OCI-LY7 (cell line): ENCODE results near the gene PCYT1A. TPM values are rescaled to one million over a fixed set of nuclear protein-coding genes. Genes with fewer than 3 reads are reported as not detected.
A peak's percentile ranks its signal among the peaks of the same experiment; 100 is the strongest.

Source experiments
- BruUV-seq: library from RNA; stranded (reverse); fragments of 400-500 nt; replicated peaks from 2 replicates; lab custom pipeline; 2021; lab: Mats Ljungman, UMichigan
- CTCF ChIA-PET: fragments of 300-600 bp; sonication (Branson Sonifier 250); formaldehyde crosslinking; loops from one replicate; lab custom pipeline; 2022; ENCODE audit warnings: antibody characterized with exemption; ENCODE audit not compliant: unreplicated experiment; lab: Charles Lee
- POLR2A ChIA-PET: fragments of 300-600 bp; sonication (Branson Sonifier 250); formaldehyde crosslinking; loops from one replicate; lab custom pipeline; 2022; ENCODE audit warnings: antibody characterized with exemption; lab: Charles Lee
- DNase-seq: peaks from one replicate; pipeline ENCODE4 v3.0.0-alpha.2; 2015; ENCODE audit warnings: low spot score
- H2AFZ ChIP-seq: fragments of 200-600 bp; sonication (generic), shearing (Covaris generic); 2 replicates; pipeline ENCODE4 v1.6.1; 2014; ENCODE audit warnings: mild to moderate bottlenecking, antibody characterized with exemption, low read length, moderate library complexity
- H3K27ac ChIP-seq: fragments of 200-600 bp; sonication (generic); 2 replicates; pipeline ENCODE4 v1.5.1; 2014; ENCODE audit warnings: mixed run types, low read depth, mild to moderate bottlenecking, moderate library complexity, low read length, inconsistent platforms; ENCODE audit not compliant: poor library complexity, severe bottlenecking
- H3K36me3 ChIP-seq: fragments of 200-600 bp; sonication (generic); 2 replicates; pipeline ENCODE4 v1.6.1; 2014; ENCODE audit warnings: mild to moderate bottlenecking, antibody characterized with exemption, low read length, moderate library complexity, mixed read lengths; ENCODE audit not compliant: insufficient read depth
- H3K4me1 ChIP-seq: fragments of 200-600 bp; sonication (generic); 2 replicates; pipeline ENCODE4 v1.5.1; 2014; ENCODE audit warnings: mild to moderate bottlenecking, low read length; ENCODE audit not compliant: insufficient read depth, poor library complexity, severe bottlenecking
- H3K4me2 ChIP-seq: fragments of 200-600 bp; sonication (generic); 2 replicates; pipeline ENCODE4 v1.6.1; 2014; ENCODE audit warnings: mild to moderate bottlenecking, low read length
- H3K4me3 ChIP-seq: fragments of 200-600 bp; sonication (generic); 2 replicates; pipeline ENCODE4 v1.5.1; 2014; ENCODE audit warnings: mild to moderate bottlenecking, low read depth, low read length; ENCODE audit not compliant: poor library complexity, severe bottlenecking
- H3K79me2 ChIP-seq: fragments of 200-600 bp; sonication (generic); 2 replicates; pipeline ENCODE4 v1.6.1; 2016; ENCODE audit warnings: low read depth, mild to moderate bottlenecking, low read length, moderate library complexity, mixed read lengths; ENCODE audit not compliant: insufficient read depth
- H3K9me2 ChIP-seq: fragments of 200-600 bp; sonication (generic); 2 replicates; pipeline ENCODE4 v1.6.1; 2016; ENCODE audit warnings: mild to moderate bottlenecking, low read length, mixed read lengths; ENCODE audit not compliant: insufficient read depth
- H3K9me3 ChIP-seq: fragments of 200-600 bp; sonication (generic); 2 replicates; pipeline ENCODE4 v1.6.1; 2014; ENCODE audit warnings: mild to moderate bottlenecking, mixed run types, low read length, mixed read lengths
- H4K20me1 ChIP-seq: fragments of 200-600 bp; sonication (generic); 2 replicates; pipeline ENCODE4 v1.6.1; 2014; ENCODE audit warnings: mild to moderate bottlenecking, antibody characterized with exemption, low read length, moderate library complexity, mixed read lengths; ENCODE audit not compliant: insufficient read depth
- EZH2phosphoT487 ChIP-seq: fragments of 200-600 bp; sonication (generic); IDR thresholded peaks from 2 replicates; pipeline ENCODE4 v1.6.1; 2018; ENCODE audit warnings: low read depth, borderline replicate concordance, mild to moderate bottlenecking, mixed run types, antibody characterized with exemption, low read length, moderate library complexity, mixed read lengths
- intact Hi-C: fragments of 100-400 bp; cut with micrococcal nuclease; formaldehyde crosslinking; loops from one replicate; pipeline ENCODE4 v1.10.0; 2022; ENCODE audit not compliant: unreplicated experiment
- total RNA-seq, 2 experiments: library from RNA; depleted of rRNA in 1 of 2; stranded (reverse); fragments of >200 nt in 1 of 2; shearing (Covaris generic) in 1 of 2; gene quantifications; 2 replicates each; pipeline ENCODE4 v1.2.3, GENCODE V29; 2014 to 2022
- TF ChIP-seq, protein P1 (sequence below): fragments of 200-600 bp; sonication (generic); conservative IDR thresholded peaks from 2 replicates; pipeline ENCODE4 v1.5.1; 2014; ENCODE audit warnings: mild to moderate bottlenecking, antibody characterized with exemption, low read length, moderate library complexity, mixed read lengths

The PCYT1A gene
- total RNA-seq, 2 experiments from 2014 or later: 21.6 to 27.1 TPM

DNA sequence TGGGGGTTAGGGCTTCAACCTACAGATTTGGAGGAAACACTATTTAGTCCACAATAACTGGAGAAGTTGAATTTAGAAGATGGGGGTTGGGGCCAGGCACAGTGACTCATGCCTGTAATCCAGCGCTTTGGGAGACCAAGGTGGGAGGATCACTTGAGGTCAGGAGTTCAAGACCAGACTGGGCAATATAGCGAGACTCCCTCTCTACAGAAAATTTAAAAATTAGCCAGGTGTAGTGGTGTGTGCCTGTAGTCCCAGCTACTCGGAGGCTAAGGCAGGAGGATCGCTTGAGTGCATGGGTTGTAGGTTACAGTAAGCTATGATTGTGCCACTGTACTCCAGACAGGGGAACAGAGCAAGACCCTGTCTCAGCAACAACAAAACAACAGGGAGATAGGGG is 35.5 kb upstream of the PCYT1A start:
- H3K4me3 ChIP-seq: no peak overlapping the region
- CTCF ChIA-PET: no interaction called here
- no peaks in the 10 kb centered on the region for H4K20me1 ChIP-seq
- TF ChIP-seq, protein P1, sequence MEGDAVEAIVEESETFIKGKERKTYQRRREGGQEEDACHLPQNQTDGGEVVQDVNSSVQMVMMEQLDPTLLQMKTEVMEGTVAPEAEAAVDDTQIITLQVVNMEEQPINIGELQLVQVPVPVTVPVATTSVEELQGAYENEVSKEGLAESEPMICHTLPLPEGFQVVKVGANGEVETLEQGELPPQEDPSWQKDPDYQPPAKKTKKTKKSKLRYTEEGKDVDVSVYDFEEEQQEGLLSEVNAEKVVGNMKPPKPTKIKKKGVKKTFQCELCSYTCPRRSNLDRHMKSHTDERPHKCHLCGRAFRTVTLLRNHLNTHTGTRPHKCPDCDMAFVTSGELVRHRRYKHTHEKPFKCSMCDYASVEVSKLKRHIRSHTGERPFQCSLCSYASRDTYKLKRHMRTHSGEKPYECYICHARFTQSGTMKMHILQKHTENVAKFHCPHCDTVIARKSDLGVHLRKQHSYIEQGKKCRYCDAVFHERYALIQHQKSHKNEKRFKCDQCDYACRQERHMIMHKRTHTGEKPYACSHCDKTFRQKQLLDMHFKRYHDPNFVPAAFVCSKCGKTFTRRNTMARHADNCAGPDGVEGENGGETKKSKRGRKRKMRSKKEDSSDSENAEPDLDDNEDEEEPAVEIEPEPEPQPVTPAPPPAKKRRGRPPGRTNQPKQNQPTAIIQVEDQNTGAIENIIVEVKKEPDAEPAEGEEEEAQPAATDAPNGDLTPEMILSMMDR: no peak
- TF ChIP-seq EZH2phosphoT487: no peak
- no peaks in the 10 kb centered on the region for H3K9me3 ChIP-seq
- DNase-seq: no peak
- H3K36me3 ChIP-seq: no peaks in the 10 kb centered on the region
- no TSS peak for BruUV-seq
- no peak overlapping the region for H3K27ac ChIP-seq
- POLR2A ChIA-PET: no interaction called here
- no peaks in the 10 kb centered on the region for H3K79me2 ChIP-seq
- no peak overlapping the region for H2AFZ ChIP-seq
- H3K4me2 ChIP-seq: no peak overlapping the region
- H3K9me2 ChIP-seq: no peaks in the 10 kb centered on the region
- intact Hi-C loops: no loop called here
- H3K4me1 ChIP-seq: no peaks in the 10 kb centered on the region

DNA sequence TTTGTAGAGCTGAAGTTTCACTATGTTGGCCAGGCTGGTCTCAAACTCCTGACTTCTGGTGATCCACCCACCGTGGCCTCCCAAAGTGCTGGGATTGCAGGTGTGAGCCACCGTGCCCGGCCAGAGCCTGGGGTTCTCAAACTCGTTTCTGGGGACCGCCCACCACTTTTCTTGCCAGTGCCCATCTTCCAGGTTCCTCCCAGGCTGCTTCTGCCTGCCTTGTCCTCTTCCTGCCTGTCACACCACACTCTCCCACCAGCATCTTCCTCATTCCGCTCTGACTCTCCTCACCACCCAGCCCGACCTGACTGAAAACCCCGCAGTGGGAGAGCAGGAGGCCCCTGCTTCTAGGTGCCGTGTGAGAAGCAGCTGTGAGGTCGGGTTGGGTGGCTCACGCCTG is 33.6 kb upstream of the PCYT1A start:
- H2AFZ ChIP-seq: no peak overlapping the region
- H4K20me1 ChIP-seq: no peaks in the 10 kb centered on the region
- DNase-seq: no peak
- ChIA-PET POLR2A (no interaction called here), CTCF (no interaction called here)
- no peak overlapping the region for H3K27ac ChIP-seq
- H3K9me3 ChIP-seq: no peaks in the 10 kb centered on the region
- H3K4me3 ChIP-seq: no peak overlapping the region
- no peaks in the 10 kb centered on the region for H3K9me2 ChIP-seq
- H3K79me2 ChIP-seq: peaks cover 6% of the 10 kb centered on the region; the same call in 1 of the 2 replicates
- no peak for TF ChIP-seq EZH2phosphoT487
- TF ChIP-seq, protein P1: no peak
- no peaks in the 10 kb centered on the region for H3K36me3 ChIP-seq
- H3K4me2 ChIP-seq: no peak overlapping the region
- intact Hi-C loops: no loop called here
- H3K4me1 ChIP-seq: peaks cover 5% of the 10 kb centered on the region
- BruUV-seq: no TSS peak

DNA sequence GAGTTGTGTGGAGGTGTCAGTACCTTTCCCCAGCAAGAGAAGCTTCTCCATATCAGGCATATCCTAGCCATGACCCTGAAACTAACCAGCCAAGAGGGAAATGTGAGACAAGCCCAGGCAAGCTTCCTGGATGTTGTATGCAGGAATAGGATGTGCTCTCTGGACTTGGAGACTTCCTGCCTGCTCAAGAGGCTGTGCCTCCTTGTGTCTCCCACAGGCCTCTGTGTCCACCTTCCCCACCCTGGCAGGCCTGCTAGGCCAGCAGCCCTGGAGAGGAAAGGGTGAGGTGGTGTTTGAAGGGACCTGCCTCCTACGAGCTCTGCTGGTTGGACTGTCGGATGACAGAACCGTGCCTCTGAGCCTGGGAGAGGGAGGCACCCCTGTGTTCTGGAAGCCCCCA is 32.6 kb upstream of the PCYT1A start:
- no peak for DNase-seq
- ChIA-PET POLR2A (interaction anchor here (0.6 kb wide), 1 partner anchor 1793 kb away, joined by 4 read pairs; no protein-coding TSS in a partner anchor), CTCF (no interaction called here)
- Histone ChIP-seq H3K79me2 (peaks cover 6% of the 10 kb centered on the region; the same call in 1 of the 2 replicates), H4K20me1 (no peaks in the 10 kb centered on the region), H3K36me3 (no peaks in the 10 kb centered on the region), H3K9me3 (no peaks in the 10 kb centered on the region), H2AFZ (no peak overlapping the region), H3K4me3 (no peak overlapping the region), H3K4me1 (peaks cover 5% of the 10 kb centered on the region), H3K27ac (no peak overlapping the region), H3K4me2 (no peak overlapping the region), H3K9me2 (no peaks in the 10 kb centered on the region)
- TF ChIP-seq, protein P1: no peak
- TF ChIP-seq EZH2phosphoT487: no peak
- TSS peak; percentile 72 for BruUV-seq
- intact Hi-C loops: no loop called here
